Mesendoderm (in vitro differentiated cells): ENCODE data around the gene ERCC1. TPM values are rescaled to one million over a fixed set of nuclear protein-coding genes. Genes with fewer than 3 reads are reported as not detected.

Experiments used
- DNase-seq: peaks from one replicate; pipeline ENCODE4 v3.0.0; 2013
- H2AK5ac ChIP-seq: 2 replicates; pipeline ENCODE4 v1.6.1; 2013; ENCODE audit warnings: low read length, inconsistent platforms
- H2BK120ac ChIP-seq: 2 replicates; pipeline ENCODE4 v1.6.1; 2013; ENCODE audit warnings: low read depth, mild to moderate bottlenecking, low read length, moderate library complexity, mixed read lengths
- H2BK15ac ChIP-seq: replicated peaks from 2 replicates; pipeline ENCODE4 v1.6.1; 2013; ENCODE audit warnings: low read depth, mild to moderate bottlenecking, moderate library complexity
- H2BK5ac ChIP-seq: 2 replicates; pipeline ENCODE4 v1.6.1; 2013; ENCODE audit warnings: low read length, inconsistent platforms
- H3K18ac ChIP-seq: 2 replicates; pipeline ENCODE4 v1.6.1; 2013; ENCODE audit warnings: mild to moderate bottlenecking, low read length, mixed read lengths
- H3K23ac ChIP-seq: one replicate; pipeline ENCODE4 v1.6.1; 2013; ENCODE audit warnings: low read length
- H3K27ac ChIP-seq: 2 replicates; pipeline ENCODE4 v1.5.1; 2013; ENCODE audit warnings: low read depth, mild to moderate bottlenecking, inconsistent platforms, low read length, moderate library complexity
- H3K27me3 ChIP-seq: 2 replicates; pipeline ENCODE4 v1.6.1; 2013; ENCODE audit warnings: low read length, control low read depth, mild to moderate bottlenecking, inconsistent platforms; ENCODE audit not compliant: insufficient read depth, poor library complexity
- H3K36me3 ChIP-seq: 2 replicates; pipeline ENCODE4 v1.6.1; 2013; ENCODE audit warnings: low read length, inconsistent platforms; ENCODE audit not compliant: control insufficient read depth, insufficient read depth
- H3K4ac ChIP-seq: one replicate; pipeline ENCODE4 v1.6.1; 2013; ENCODE audit warnings: low read depth, mild to moderate bottlenecking, low read length, moderate library complexity
- H3K4me1 ChIP-seq: 2 replicates; pipeline ENCODE4 v1.6.1; 2013; ENCODE audit warnings: low read depth, low read length, inconsistent platforms; ENCODE audit not compliant: control insufficient read depth
- H3K4me2 ChIP-seq: 2 replicates; pipeline ENCODE4 v1.6.1; 2013; ENCODE audit warnings: low read length
- H3K4me3 ChIP-seq: 2 replicates; pipeline ENCODE4 v1.5.1; 2013; ENCODE audit warnings: mild to moderate bottlenecking, low read length
- H3K56ac ChIP-seq: one replicate; pipeline ENCODE4 v1.6.1; 2013; ENCODE audit warnings: low read length
- H3K79me1 ChIP-seq: 2 replicates; pipeline ENCODE4 v1.6.1; 2013; ENCODE audit warnings: low read length, inconsistent platforms
- H3K79me2 ChIP-seq: 2 replicates; pipeline ENCODE4 v1.6.1; 2013; ENCODE audit warnings: mild to moderate bottlenecking, low read length; ENCODE audit not compliant: control insufficient read depth, insufficient read depth
- H3K9ac ChIP-seq: 2 replicates; pipeline ENCODE4 v1.6.1; 2013; ENCODE audit warnings: low read length, inconsistent platforms
- H4K5ac ChIP-seq: one replicate; pipeline ENCODE4 v1.6.1; 2013; ENCODE audit warnings: low read length
- H4K8ac ChIP-seq: one replicate; pipeline ENCODE4 v1.6.1; 2013; ENCODE audit warnings: low read depth, mild to moderate bottlenecking, control low read depth, low read length, moderate library complexity
- WGBS: extraction: QIAGEN DNeasy Blood & Tissue Kit; methylation state at CpG from one replicate; pipeline ENCODE4 v1.1.7; 2013; ENCODE audit warnings: low lambda C conversion rate, missing lambda C conversion rate; ENCODE audit not compliant: insufficient coverage; ENCODE audit errors: extremely low coverage; 5-methylcytosine and 5-hydroxymethylcytosine counted together
- polyA plus RNA-seq, 2 experiments: library from polyadenylated mRNA; stranded (reverse); fragments of 200-250 nt; gene quantifications; one replicate each; pipeline ENCODE4 v1.2.3, GENCODE V29; 2013

Gene ERCC1
- 41.5 TPM for polyA plus RNA-seq (2013, experiment 1 of 2)
- polyA plus RNA-seq (2013, experiment 2 of 2), result 39.9 TPM

GRCh38 chr19:45423589-45424190 is at the start of gene ERCC1:
TSS of gene ERCC1 (minus strand) at chr19:45423917. CDS start at chr19:45423374, 543 bp downstream.
- Histone ChIP-seq H3K27ac (peak within 1 kb of the TSS; percentile 82), H3K4ac (peak within 1 kb of the TSS; percentile 25), H3K79me1 (peaks cover 5% of the 10 kb centered on the region), H2BK5ac (peak within 1 kb of the TSS; percentile 44), H3K9ac (peak within 1 kb of the TSS; percentile 89), H3K23ac (peak within 1 kb of the TSS; percentile 70), H3K27me3 (no peaks in the 10 kb centered on the region), H2BK15ac (no peak within 1 kb of the TSS), H2BK120ac (peak within 1 kb of the TSS; percentile 14), H3K4me3 (peak within 1 kb of the TSS; percentile 53), H4K5ac (peak within 1 kb of the TSS; percentile 5), H3K36me3 (peaks cover 1% of the 10 kb centered on the region), H3K4me1 (peaks cover 2% of the 10 kb centered on the region), H4K8ac (no peak within 1 kb of the TSS), H3K18ac (peak within 1 kb of the TSS; percentile 31), H3K4me2 (peak within 1 kb of the TSS; percentile 88), H3K79me2 (peaks cover 2% of the 10 kb centered on the region), H3K56ac (peak within 1 kb of the TSS; percentile 96), H2AK5ac (peak within 1 kb of the TSS; percentile 43)
- peak; percentile 99 for DNase-seq
- WGBS, result no CpG with 5 or more reads among the region's 37 CpGs

GRCh38 chr19:45473367-45473681 is 49.6 kb upstream of the ERCC1 start:
- Histone ChIP-seq H3K79me1 (no peaks in the 10 kb centered on the region), H3K56ac (no peak overlapping the region), H3K79me2 (no peaks in the 10 kb centered on the region), H3K27me3 (no peaks in the 10 kb centered on the region), H3K18ac (no peak overlapping the region), H2AK5ac (no peak overlapping the region), H3K4ac (no peak overlapping the region), H2BK15ac (no peak overlapping the region), H3K9ac (no peak overlapping the region), H2BK120ac (no peak overlapping the region), H3K36me3 (no peaks in the 10 kb centered on the region), H3K4me1 (no peaks in the 10 kb centered on the region), H3K4me3 (no peak overlapping the region), H4K8ac (no peak overlapping the region), H3K23ac (no peak overlapping the region), H3K4me2 (no peak overlapping the region), H3K27ac (no peak overlapping the region), H4K5ac (no peak overlapping the region), H2BK5ac (no peak overlapping the region)
- WGBS, result no CpG with 5 or more reads among the region's 5 CpGs
- DNase-seq, result no peak

GRCh38 chr19:45472563-45473366 is 49.0 kb upstream of the ERCC1 start:
- no peaks in the 10 kb centered on the region for H3K4me1 ChIP-seq
- no peak overlapping the region for H2BK5ac ChIP-seq
- no peaks in the 10 kb centered on the region for H3K36me3 ChIP-seq
- no peak overlapping the region for H3K23ac ChIP-seq
- no CpG with 5 or more reads among the region's 44 CpGs for WGBS
- no peak overlapping the region for H3K4me3 ChIP-seq
- no peak overlapping the region for H3K4ac ChIP-seq
- H2BK15ac ChIP-seq, result no peak overlapping the region
- H3K79me2 ChIP-seq, result no peaks in the 10 kb centered on the region
- no peak overlapping the region for H2BK120ac ChIP-seq
- H4K8ac ChIP-seq, result no peak overlapping the region
- peak overlapping the region; percentile 53 for H3K4me2 ChIP-seq
- no peak overlapping the region for H2AK5ac ChIP-seq
- peak; percentile 46 for DNase-seq
- H4K5ac ChIP-seq, result no peak overlapping the region
- H3K9ac ChIP-seq, result peak overlapping the region; percentile 55
- H3K27ac ChIP-seq, result no peak overlapping the region
- H3K56ac ChIP-seq, result peak overlapping the region; percentile 80
- no peaks in the 10 kb centered on the region for H3K27me3 ChIP-seq
- no peaks in the 10 kb centered on the region for H3K79me1 ChIP-seq
- no peak overlapping the region for H3K18ac ChIP-seq

GRCh38 chr19:45471931-45472562 is 48.3 kb upstream of the ERCC1 start:
- Histone ChIP-seq H3K4me1 (peaks cover 1% of the 10 kb centered on the region), H4K5ac (no peak overlapping the region), H2BK5ac (no peak overlapping the region), H4K8ac (no peak overlapping the region), H3K4me3 (no peak overlapping the region), H3K4me2 (no peak overlapping the region), H2BK120ac (no peak overlapping the region), H3K27me3 (no peaks in the 10 kb centered on the region), H3K56ac (peak overlapping the region; percentile 80), H3K36me3 (no peaks in the 10 kb centered on the region), H3K79me1 (no peaks in the 10 kb centered on the region), H2AK5ac (no peak overlapping the region), H3K27ac (no peak overlapping the region), H3K18ac (no peak overlapping the region), H3K79me2 (no peaks in the 10 kb centered on the region), H3K23ac (no peak overlapping the region), H2BK15ac (no peak overlapping the region), H3K9ac (peak overlapping the region; percentile 25), H3K4ac (no peak overlapping the region)
- WGBS, result no CpG with 5 or more reads among the region's 7 CpGs
- DNase-seq, result no peak

- Histone ChIP-seq H3K4me3 (no peak overlapping the region), H3K36me3 (no peaks in the 10 kb centered on the region), H3K79me1 (no peaks in the 10 kb centered on the region), H3K23ac (no peak overlapping the region), H3K79me2 (no peaks in the 10 kb centered on the region), H2BK15ac (no peak overlapping the region), H3K4me2 (no peak overlapping the region), H3K27ac (no peak overlapping the region), H3K56ac (no peak overlapping the region), H3K4ac (no peak overlapping the region), H4K8ac (no peak overlapping the region), H2BK5ac (no peak overlapping the region), H3K9ac (no peak overlapping the region), H3K27me3 (no peaks in the 10 kb centered on the region), H2BK120ac (no peak overlapping the region), H3K18ac (no peak overlapping the region), H2AK5ac (no peak overlapping the region), H3K4me1 (peaks cover 1% of the 10 kb centered on the region), H4K5ac (no peak overlapping the region)
- WGBS, result no CpG with 5 or more reads among the region's 16 CpGs
- DNase-seq, result no peak
Observed at GRCh38 chr19:45471111-45471930, 47.6 kb upstream of the ERCC1 start.
